HCT116 (cell line): ENCODE results near the gene CCDC57. TPM values are rescaled to one million over a fixed set of nuclear protein-coding genes. Genes with fewer than 3 reads are reported as not detected.

Experiments
- ATAC-seq: fragments of 200-7000 bp; cut with Tn5 transposase; 2 replicates; pipeline ENCODE4 v1.9.1; 2020; ENCODE audit warnings: mild to moderate bottlenecking, moderate library complexity
- BruUV-seq: library from RNA; stranded (reverse); fragments of 400-500 nt; replicated peaks from 2 replicates; lab custom pipeline; 2021; lab: Mats Ljungman, UMichigan
- CTCF ChIA-PET: fragments of 300-600 bp; sonication (Branson Sonifier 250); formaldehyde crosslinking; loops from one replicate; lab custom pipeline; 2021; ENCODE audit warnings: antibody characterized with exemption; lab: Charles Lee
- POLR2A ChIA-PET: fragments of 300-600, 350-600 bp; sonication (Branson Sonifier 250); formaldehyde crosslinking; loops from one replicate; lab custom pipeline; 2021; ENCODE audit warnings: antibody characterized with exemption; lab: Charles Lee
- RAD21 ChIA-PET, 2 experiments: fragments of 300-600 bp; sonication (Branson Sonifier 250); formaldehyde crosslinking; loops; one replicate each; lab custom pipeline; 2023; ENCODE audit warnings: low total read pairs in 2 of 2; ENCODE audit not compliant: uncharacterized antibody in 2 of 2, unreplicated experiment in 2 of 2, low non-redundant PET in 1 of 2; lab: Charles Lee
- DNase-seq: peaks from one replicate; pipeline ENCODE4 v3.0.0-alpha.2; 2010; ENCODE audit warnings: low read depth, low spot score
- H2AFZ ChIP-seq: fragments of 200-600 bp; shearing (Covaris generic), sonication (generic); 2 replicates; pipeline ENCODE4 v1.6.1; 2017; ENCODE audit warnings: low read depth, mixed run types, mixed read lengths, antibody characterized with exemption, low read length; ENCODE audit not compliant: poor library complexity, severe bottlenecking
- H3K27ac ChIP-seq: 2 replicates; pipeline ENCODE4 v1.5.1; 2012; ENCODE audit warnings: low read depth, low read length
- H3K27me3 ChIP-seq: fragments of 200-600 bp; sonication (generic); 2 replicates; pipeline ENCODE4 v1.6.1; 2016; ENCODE audit warnings: mixed run types, low read length, mixed read lengths; ENCODE audit not compliant: insufficient read depth
- H3K36me3 ChIP-seq, 2 experiments: fragments of 200-500 bp in 1 of 2; fragments of 200-600 bp in 1 of 2; sonication (Bioruptor generic) in 1 of 2; sonication (generic) in 1 of 2; 2 replicates each; pipeline versions ENCODE4 v1.5.1 to v1.6.1; 2014 to 2016; ENCODE audit warnings: low read length in 2 of 2, inconsistent platforms in 1 of 2, mixed read lengths in 1 of 2, mixed run types in 1 of 2; ENCODE audit not compliant: insufficient read depth in 2 of 2, control insufficient read depth in 1 of 2
- H3K4me1 ChIP-seq, 2 experiments: fragments of 200-600 bp in 1 of 2; sonication (generic) in 1 of 2; 2 replicates each; pipeline versions ENCODE4 v1.5.1 to v1.6.1; 2012 to 2017; ENCODE audit warnings: low read length in 2 of 2, inconsistent platforms in 1 of 2, mild to moderate bottlenecking in 1 of 2, mixed read lengths in 1 of 2, mixed run types in 1 of 2, moderate library complexity in 1 of 2; ENCODE audit not compliant: insufficient read depth in 2 of 2, control insufficient read depth in 1 of 2
- H3K4me2 ChIP-seq: fragments of 200-600 bp; sonication (generic); 2 replicates; pipeline ENCODE4 v1.6.1; 2017; ENCODE audit warnings: mixed run types, low read length, mixed read lengths
- H3K4me3 ChIP-seq, 2 experiments: fragments of 200-600 bp in 1 of 2; sonication (generic) in 1 of 2; replicated peaks in 1 of 2; 2 replicates each; pipeline ENCODE4 v1.5.1; 2011 to 2016; ENCODE audit warnings: low read length in 2 of 2, control low read depth in 1 of 2, low read depth in 1 of 2, mild to moderate bottlenecking in 1 of 2, mixed read lengths in 1 of 2, mixed run types in 1 of 2
- H3K79me2 ChIP-seq: fragments of 200-600 bp; sonication (generic); 2 replicates; pipeline ENCODE4 v1.6.1; 2017; ENCODE audit warnings: mild to moderate bottlenecking, mixed run types, low read length, moderate library complexity, mixed read lengths; ENCODE audit not compliant: insufficient read depth
- H3K9ac ChIP-seq: fragments of 200-600 bp; sonication (generic); 2 replicates; pipeline ENCODE4 v1.6.1; 2016; ENCODE audit warnings: low read length, mixed read lengths
- H3K9me2 ChIP-seq: fragments of 200-600 bp; sonication (generic), shearing (Covaris generic); 2 replicates; pipeline ENCODE4 v1.6.1; 2017; ENCODE audit warnings: mixed run types, mild to moderate bottlenecking, moderate library complexity; ENCODE audit not compliant: insufficient read depth
- H3K9me3 ChIP-seq, 2 experiments: fragments of 200-500 bp in 1 of 2; fragments of 200-600 bp in 1 of 2; sonication (Bioruptor generic) in 1 of 2; sonication (generic) in 1 of 2; 2 replicates each; pipeline ENCODE4 v1.6.1; 2014 to 2017; ENCODE audit warnings: low read length in 2 of 2, mixed read lengths in 2 of 2, inconsistent platforms in 1 of 2, low read depth in 1 of 2, mild to moderate bottlenecking in 1 of 2, mixed run types in 1 of 2, moderate library complexity in 1 of 2; ENCODE audit not compliant: control insufficient read depth in 1 of 2, insufficient read depth in 1 of 2
- H4K20me1 ChIP-seq: fragments of 200-600 bp; sonication (generic), shearing (Covaris generic); 2 replicates; pipeline ENCODE4 v1.6.1; 2017; ENCODE audit warnings: mixed run types, mild to moderate bottlenecking, moderate library complexity; ENCODE audit not compliant: insufficient read depth
- SIN3A ChIP-seq: IDR thresholded peaks from 2 replicates; pipeline ENCODE4 v1.6.1; 2012; ENCODE audit warnings: low read depth
- SP1 ChIP-seq: IDR thresholded peaks from 2 replicates; pipeline ENCODE4 v1.6.1; 2012; ENCODE audit warnings: low read depth
- TCF7L2 ChIP-seq: IDR thresholded peaks from 2 replicates; pipeline ENCODE4 v1.7.0; 2011; ENCODE audit warnings: borderline replicate concordance, inconsistent platforms; ENCODE audit not compliant: insufficient read depth, insufficient read length; ENCODE audit errors: extremely low read depth
- intact Hi-C: fragments of 100-400 bp; cut with micrococcal nuclease; formaldehyde crosslinking; loops from 2 replicates; pipeline ENCODE4 v1.10.0; 2022
- total RNA-seq: library from RNA; stranded (reverse); gene quantifications from one replicate; pipeline ENCODE4 v1.2.1, GENCODE V29; 2021; ENCODE audit not compliant: unreplicated experiment

The CCDC57 gene
- total RNA-seq, 1 experiment from 2014 or later: 143 TPM

- Histone ChIP-seq H3K27me3 (no peaks in the 10 kb centered on the region), H3K4me1 (peaks cover 10 to 30% of the 10 kb centered on the region in 2 experiments; a peak in 3 of 4 replicates), H3K36me3 (peaks cover 11 to 52% of the 10 kb centered on the region in 2 experiments; a peak in 3 of 4 replicates), H3K4me2 (no peak overlapping the region), H4K20me1 (no peaks in the 10 kb centered on the region; the same call in 1 of the 2 replicates), H3K9me2 (no peaks in the 10 kb centered on the region), H3K9ac (no peak overlapping the region), H3K9me3 (no peaks in the 10 kb centered on the region), H3K27ac (peak overlapping the region; percentile 50; the same call in 1 of the 2 replicates), H3K79me2 (peaks cover 36% of the 10 kb centered on the region), H2AFZ (no peak overlapping the region), H3K4me3 (no peak overlapping the region)
- ChIA-PET POLR2A (no interaction called here), CTCF (no interaction called here), RAD21 (no interaction called here)
- TF ChIP-seq SP1 (no peak), TCF7L2 (peak; percentile 70)
- DNase-seq (no peak), ATAC-seq (no peak)
- no TSS peak for BruUV-seq
- intact Hi-C loops: no loop called here
These were observed 157.3 kb downstream of the CCDC57 start for GRCh38 chr17:82055023-82055964.

- no peaks in the 10 kb centered on the region for H3K9me2 ChIP-seq
- POLR2A ChIA-PET: no interaction called here
- RAD21 ChIA-PET: interaction anchor here in 1 of 2 experiments (1.2 kb wide), 1 partner anchor 24 kb away, joined by 3 read pairs; no protein-coding TSS in a partner anchor
- no peak overlapping the region for H3K4me3 ChIP-seq
- H3K9ac ChIP-seq: no peak overlapping the region
- intact Hi-C loops: no loop called here
- BruUV-seq: no TSS peak
- no peaks in the 10 kb centered on the region for H3K27me3 ChIP-seq
- CTCF ChIA-PET: interaction anchor here (0.8 kb wide), 1 partner anchor 17 kb away, joined by 3 read pairs; the partner anchor contains the start of gene DCXR
- peaks cover 13 to 50% of the 10 kb centered on the region in 2 experiments; a peak in 3 of 4 replicates for H3K36me3 ChIP-seq
- peaks cover 41% of the 10 kb centered on the region for H3K79me2 ChIP-seq
- no peaks in the 10 kb centered on the region for H3K9me3 ChIP-seq
- TF ChIP-seq SIN3A: no peak
- H3K27ac ChIP-seq: no peak overlapping the region; the same call in 1 of the 2 replicates
- no peaks in the 10 kb centered on the region; the same call in 1 of the 2 replicates for H4K20me1 ChIP-seq
- H3K4me2 ChIP-seq: no peak overlapping the region
- DNase-seq: no peak
- no peak overlapping the region for H2AFZ ChIP-seq
- no peak for ATAC-seq
- H3K4me1 ChIP-seq: peaks cover 13 to 34% of the 10 kb centered on the region in 2 experiments; a peak in 3 of 4 replicates
These were observed 158.2 kb downstream of the CCDC57 start for GRCh38 chr17:82054351-82055022.
